HG02763 (cell line): ENCODE results near the gene MYBPC3.
A peak's percentile ranks its signal among the peaks of the same experiment; 100 is the strongest.

Experiments used
- ATAC-seq: cut with Tn5 transposase; IDR thresholded peaks from one replicate; pipeline ENCODE4 v1.9.1; 2021; ENCODE audit warnings: mild to moderate bottlenecking, moderate library complexity; ENCODE audit not compliant: unreplicated experiment

The MYBPC3 gene

GRCh38 chr11:47387944-47388696 lies 35.6 kb upstream of the MYBPC3 start:
- ATAC-seq: no peak

GRCh38 chr11:47384498-47384897 lies 32.0 kb upstream of the MYBPC3 start:
- ATAC-seq: no peak

- ATAC-seq: no peak
These were observed 30.6 kb upstream of the MYBPC3 start for GRCh38 chr11:47383071-47383470.

GRCh38 chr11:47380078-47380477 lies 27.6 kb upstream of the MYBPC3 start:
- ATAC-seq: no peak

GRCh38 chr11:47379317-47379716 lies 26.8 kb upstream of the MYBPC3 start:
- no peak for ATAC-seq

GRCh38 chr11:47378836-47379170 lies 26.3 kb upstream of the MYBPC3 start:
- peak; percentile 2 for ATAC-seq

GRCh38 chr11:47378010-47378835 lies 25.7 kb upstream of the MYBPC3 start, which contains the start of gene SPI1:
SPI1 (minus strand) TSS chr11:47378547; CDS start chr11:47378353, 194 bp downstream.
- peak; percentile 78 for ATAC-seq

GRCh38 chr11:47377571-47378009 lies 25.1 kb upstream of the MYBPC3 start:
- ATAC-seq: no peak

- no peak for ATAC-seq
These were observed 24.2 kb upstream of the MYBPC3 start for GRCh38 chr11:47376525-47377371.

GRCh38 chr11:47376107-47376524 lies 23.6 kb upstream of the MYBPC3 start:
- no peak for ATAC-seq

- no peak for ATAC-seq
These were observed 23.1 kb upstream of the MYBPC3 start for GRCh38 chr11:47375546-47376085.

- ATAC-seq: no peak
These were observed 22.5 kb upstream of the MYBPC3 start for GRCh38 chr11:47375020-47375419.

GRCh38 chr11:47374720-47375019 lies 22.2 kb upstream of the MYBPC3 start:
- ATAC-seq: no peak

GRCh38 chr11:47373876-47374719 lies 21.6 kb upstream of the MYBPC3 start:
- no peak for ATAC-seq

GRCh38 chr11:47372422-47372821 lies 19.9 kb upstream of the MYBPC3 start:
- no peak for ATAC-seq

GRCh38 chr11:47369676-47370075 lies 17.2 kb upstream of the MYBPC3 start:
- ATAC-seq: no peak

GRCh38 chr11:47366020-47366490 lies 13.6 kb upstream of the MYBPC3 start:
- ATAC-seq: no peak

- ATAC-seq: no peak
These were observed 8.9 kb upstream of the MYBPC3 start for GRCh38 chr11:47361419-47361818.

GRCh38 chr11:47360341-47360740 lies 7.8 kb upstream of the MYBPC3 start:
- no peak for ATAC-seq

GRCh38 chr11:47359586-47359985 lies 7.1 kb upstream of the MYBPC3 start:
- no peak for ATAC-seq
